ENCODE data around the gene KRTAP10-3.
A peak's percentile ranks its signal among the peaks of the same experiment; 100 is the strongest.

- TF ChIP-seq, protein P1, sequence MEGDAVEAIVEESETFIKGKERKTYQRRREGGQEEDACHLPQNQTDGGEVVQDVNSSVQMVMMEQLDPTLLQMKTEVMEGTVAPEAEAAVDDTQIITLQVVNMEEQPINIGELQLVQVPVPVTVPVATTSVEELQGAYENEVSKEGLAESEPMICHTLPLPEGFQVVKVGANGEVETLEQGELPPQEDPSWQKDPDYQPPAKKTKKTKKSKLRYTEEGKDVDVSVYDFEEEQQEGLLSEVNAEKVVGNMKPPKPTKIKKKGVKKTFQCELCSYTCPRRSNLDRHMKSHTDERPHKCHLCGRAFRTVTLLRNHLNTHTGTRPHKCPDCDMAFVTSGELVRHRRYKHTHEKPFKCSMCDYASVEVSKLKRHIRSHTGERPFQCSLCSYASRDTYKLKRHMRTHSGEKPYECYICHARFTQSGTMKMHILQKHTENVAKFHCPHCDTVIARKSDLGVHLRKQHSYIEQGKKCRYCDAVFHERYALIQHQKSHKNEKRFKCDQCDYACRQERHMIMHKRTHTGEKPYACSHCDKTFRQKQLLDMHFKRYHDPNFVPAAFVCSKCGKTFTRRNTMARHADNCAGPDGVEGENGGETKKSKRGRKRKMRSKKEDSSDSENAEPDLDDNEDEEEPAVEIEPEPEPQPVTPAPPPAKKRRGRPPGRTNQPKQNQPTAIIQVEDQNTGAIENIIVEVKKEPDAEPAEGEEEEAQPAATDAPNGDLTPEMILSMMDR (conservative IDR thresholded peaks at IDR 0.05; ENCODE audit: low read depth in 2 of 2): peak in 1 of 2 experiments; percentile 28; a peak in 2 of 4 replicates
- TF ChIP-seq EZH2 (IDR thresholded peaks at IDR 0.05; ENCODE audit: low read depth, unreplicated experiment) (no peak), EZH2phosphoT487 (IDR thresholded peaks at IDR 0.05; ENCODE audit: unreplicated experiment) (no peak), POLR2AphosphoS5 (IDR thresholded peaks at IDR 0.05; ENCODE audit: low read depth) (no peak), ZNF114 (CRISPR knock-in tag; IDR thresholded peaks at IDR 0.05) (no peak), CREB1 (CRISPR knock-in tag; IDR thresholded peaks at IDR 0.05; ENCODE audit: low read depth) (no peak), REST (IDR thresholded peaks at IDR 0.05; ENCODE audit: unreplicated experiment) (no peak), NANOG (IDR thresholded peaks at IDR 0.05; ENCODE audit: borderline replicate concordance) (no peak), ZNF331 (CRISPR knock-in tag; IDR thresholded peaks at IDR 0.05; ENCODE audit: low read depth) (no peak), JUNB (IDR thresholded peaks at IDR 0.05; ENCODE audit: unreplicated experiment) (no peak), STAT1 (IDR thresholded peaks at IDR 0.05; ENCODE audit: unreplicated experiment) (no peak)
- TF ChIP-seq, protein P2, sequence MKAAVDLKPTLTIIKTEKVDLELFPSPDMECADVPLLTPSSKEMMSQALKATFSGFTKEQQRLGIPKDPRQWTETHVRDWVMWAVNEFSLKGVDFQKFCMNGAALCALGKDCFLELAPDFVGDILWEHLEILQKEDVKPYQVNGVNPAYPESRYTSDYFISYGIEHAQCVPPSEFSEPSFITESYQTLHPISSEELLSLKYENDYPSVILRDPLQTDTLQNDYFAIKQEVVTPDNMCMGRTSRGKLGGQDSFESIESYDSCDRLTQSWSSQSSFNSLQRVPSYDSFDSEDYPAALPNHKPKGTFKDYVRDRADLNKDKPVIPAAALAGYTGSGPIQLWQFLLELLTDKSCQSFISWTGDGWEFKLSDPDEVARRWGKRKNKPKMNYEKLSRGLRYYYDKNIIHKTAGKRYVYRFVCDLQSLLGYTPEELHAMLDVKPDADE (IDR thresholded peaks at IDR 0.05): no peak
- TF ChIP-seq, protein P3, sequence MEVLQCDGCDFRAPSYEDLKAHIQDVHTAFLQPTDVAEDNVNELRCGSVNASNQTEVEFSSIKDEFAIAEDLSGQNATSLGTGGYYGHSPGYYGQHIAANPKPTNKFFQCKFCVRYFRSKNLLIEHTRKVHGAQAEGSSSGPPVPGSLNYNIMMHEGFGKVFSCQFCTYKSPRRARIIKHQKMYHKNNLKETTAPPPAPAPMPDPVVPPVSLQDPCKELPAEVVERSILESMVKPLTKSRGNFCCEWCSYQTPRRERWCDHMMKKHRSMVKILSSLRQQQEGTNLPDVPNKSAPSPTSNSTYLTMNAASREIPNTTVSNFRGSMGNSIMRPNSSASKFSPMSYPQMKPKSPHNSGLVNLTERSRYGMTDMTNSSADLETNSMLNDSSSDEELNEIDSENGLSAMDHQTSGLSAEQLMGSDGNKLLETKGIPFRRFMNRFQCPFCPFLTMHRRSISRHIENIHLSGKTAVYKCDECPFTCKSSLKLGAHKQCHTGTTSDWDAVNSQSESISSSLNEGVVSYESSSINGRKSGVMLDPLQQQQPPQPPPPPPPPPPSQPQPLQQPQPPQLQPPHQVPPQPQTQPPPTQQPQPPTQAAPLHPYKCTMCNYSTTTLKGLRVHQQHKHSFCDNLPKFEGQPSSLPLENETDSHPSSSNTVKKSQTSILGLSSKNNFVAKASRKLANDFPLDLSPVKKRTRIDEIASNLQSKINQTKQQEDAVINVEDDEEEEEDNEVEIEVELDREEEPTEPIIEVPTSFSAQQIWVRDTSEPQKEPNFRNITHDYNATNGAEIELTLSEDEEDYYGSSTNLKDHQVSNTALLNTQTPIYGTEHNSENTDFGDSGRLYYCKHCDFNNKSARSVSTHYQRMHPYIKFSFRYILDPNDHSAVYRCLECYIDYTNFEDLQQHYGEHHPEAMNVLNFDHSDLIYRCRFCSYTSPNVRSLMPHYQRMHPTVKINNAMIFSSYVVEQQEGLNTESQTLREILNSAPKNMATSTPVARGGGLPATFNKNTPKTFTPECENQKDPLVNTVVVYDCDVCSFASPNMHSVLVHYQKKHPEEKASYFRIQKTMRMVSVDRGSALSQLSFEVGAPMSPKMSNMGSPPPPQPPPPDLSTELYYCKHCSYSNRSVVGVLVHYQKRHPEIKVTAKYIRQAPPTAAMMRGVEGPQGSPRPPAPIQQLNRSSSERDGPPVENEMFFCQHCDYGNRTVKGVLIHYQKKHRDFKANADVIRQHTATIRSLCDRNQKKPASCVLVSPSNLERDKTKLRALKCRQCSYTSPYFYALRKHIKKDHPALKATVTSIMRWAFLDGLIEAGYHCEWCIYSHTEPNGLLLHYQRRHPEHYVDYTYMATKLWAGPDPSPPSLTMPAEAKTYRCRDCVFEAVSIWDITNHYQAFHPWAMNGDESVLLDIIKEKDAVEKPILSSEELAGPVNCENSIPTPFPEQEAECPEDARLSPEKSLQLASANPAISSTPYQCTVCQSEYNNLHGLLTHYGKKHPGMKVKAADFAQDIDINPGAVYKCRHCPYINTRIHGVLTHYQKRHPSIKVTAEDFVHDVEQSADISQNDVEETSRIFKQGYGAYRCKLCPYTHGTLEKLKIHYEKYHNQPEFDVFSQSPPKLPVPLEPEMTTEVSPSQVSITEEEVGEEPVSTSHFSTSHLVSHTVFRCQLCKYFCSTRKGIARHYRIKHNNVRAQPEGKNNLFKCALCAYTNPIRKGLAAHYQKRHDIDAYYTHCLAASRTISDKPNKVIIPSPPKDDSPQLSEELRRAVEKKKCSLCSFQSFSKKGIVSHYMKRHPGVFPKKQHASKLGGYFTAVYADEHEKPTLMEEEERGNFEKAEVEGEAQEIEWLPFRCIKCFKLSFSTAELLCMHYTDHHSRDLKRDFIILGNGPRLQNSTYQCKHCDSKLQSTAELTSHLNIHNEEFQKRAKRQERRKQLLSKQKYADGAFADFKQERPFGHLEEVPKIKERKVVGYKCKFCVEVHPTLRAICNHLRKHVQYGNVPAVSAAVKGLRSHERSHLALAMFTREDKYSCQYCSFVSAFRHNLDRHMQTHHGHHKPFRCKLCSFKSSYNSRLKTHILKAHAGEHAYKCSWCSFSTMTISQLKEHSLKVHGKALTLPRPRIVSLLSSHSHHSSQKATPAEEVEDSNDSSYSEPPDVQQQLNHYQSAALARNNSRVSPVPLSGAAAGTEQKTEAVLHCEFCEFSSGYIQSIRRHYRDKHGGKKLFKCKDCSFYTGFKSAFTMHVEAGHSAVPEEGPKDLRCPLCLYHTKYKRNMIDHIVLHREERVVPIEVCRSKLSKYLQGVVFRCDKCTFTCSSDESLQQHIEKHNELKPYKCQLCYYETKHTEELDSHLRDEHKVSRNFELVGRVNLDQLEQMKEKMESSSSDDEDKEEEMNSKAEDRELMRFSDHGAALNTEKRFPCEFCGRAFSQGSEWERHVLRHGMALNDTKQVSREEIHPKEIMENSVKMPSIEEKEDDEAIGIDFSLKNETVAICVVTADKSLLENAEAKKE (CRISPR knock-in tag; IDR thresholded peaks at IDR 0.05): no peak
Observed at GRCh38 chr21:44509539-44509938, 49.1 kb downstream of the KRTAP10-3 start.

Measured in GM23338 (cell line).